Duodenal mucosa (tissue), 2 donors: ENCODE measurements around the gene ENPEP.
"Not testable (repeated sequence)": the region's sequence is repeated elsewhere in the genome, so short reads cannot be mapped to it uniquely, and the experiment has no call there.

Experiments used
- H3K27ac ChIP-seq: one replicate; pipeline ENCODE4 v1.7.0; 2013; ENCODE audit warnings: low read depth, low read length
- H3K27me3 ChIP-seq, 2 donors: one replicate each; pipeline ENCODE4 v1.7.0; 2013; ENCODE audit warnings: low read length in 2 of 2, control low read depth in 1 of 2; ENCODE audit not compliant: insufficient read depth in 2 of 2, control insufficient read depth in 1 of 2
- H3K36me3 ChIP-seq, 2 donors: one replicate each; pipeline ENCODE4 v1.7.0; 2013; ENCODE audit warnings: low read length in 2 of 2, control low read depth in 1 of 2; ENCODE audit not compliant: insufficient read depth in 2 of 2, control insufficient read depth in 1 of 2
- H3K4me1 ChIP-seq, 2 donors: one replicate each; pipeline ENCODE4 v1.7.0; 2013; ENCODE audit warnings: low read length in 2 of 2, control low read depth in 1 of 2; ENCODE audit not compliant: insufficient read depth in 2 of 2, control insufficient read depth in 1 of 2
- H3K4me3 ChIP-seq, 2 donors: one replicate each; pipeline ENCODE4 v1.7.0; 2013; ENCODE audit warnings: low read length in 2 of 2, low read depth in 1 of 2
- H3K9ac ChIP-seq, 2 donors: one replicate each; pipeline ENCODE4 v1.7.0; 2013; ENCODE audit warnings: low read length in 2 of 2, low read depth in 1 of 2
- H3K9me3 ChIP-seq, 2 donors: one replicate each; pipeline ENCODE4 v1.7.0; 2013; ENCODE audit warnings: low read length in 2 of 2, control low read depth in 1 of 2; ENCODE audit not compliant: control insufficient read depth in 1 of 2

Gene ENPEP

DNA sequence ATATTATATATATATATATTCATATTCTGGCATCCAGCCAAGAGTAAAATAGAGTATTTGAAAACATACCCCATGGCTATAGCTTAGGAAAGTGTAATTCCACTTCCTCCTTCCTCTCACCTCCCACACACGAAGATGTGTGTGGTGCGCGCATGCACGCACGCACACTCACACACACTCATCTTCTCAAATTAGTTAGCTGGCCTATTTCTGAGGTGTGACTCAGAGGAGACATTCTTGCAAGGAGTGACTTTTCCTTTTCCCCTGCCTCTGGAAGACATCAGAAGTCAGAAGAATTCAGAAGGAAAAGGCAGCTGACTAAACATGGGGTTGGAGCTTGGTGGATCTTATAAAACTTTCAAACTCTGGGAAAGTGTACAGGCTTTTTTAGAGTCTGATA lies 8.8 kb downstream of the ENPEP start:
- H3K27me3 ChIP-seq = no peaks in the 10 kb centered on the region
- H3K4me1 ChIP-seq = peaks cover 6 to 13% of the 10 kb centered on the region in 2 donors
- H3K9me3 ChIP-seq = no peaks in the 10 kb centered on the region
- H3K27ac ChIP-seq = no peak overlapping the region
- H3K36me3 ChIP-seq = no peaks in the 10 kb centered on the region
- no peak overlapping the region for H3K4me3 ChIP-seq
- no peak overlapping the region for H3K9ac ChIP-seq

DNA sequence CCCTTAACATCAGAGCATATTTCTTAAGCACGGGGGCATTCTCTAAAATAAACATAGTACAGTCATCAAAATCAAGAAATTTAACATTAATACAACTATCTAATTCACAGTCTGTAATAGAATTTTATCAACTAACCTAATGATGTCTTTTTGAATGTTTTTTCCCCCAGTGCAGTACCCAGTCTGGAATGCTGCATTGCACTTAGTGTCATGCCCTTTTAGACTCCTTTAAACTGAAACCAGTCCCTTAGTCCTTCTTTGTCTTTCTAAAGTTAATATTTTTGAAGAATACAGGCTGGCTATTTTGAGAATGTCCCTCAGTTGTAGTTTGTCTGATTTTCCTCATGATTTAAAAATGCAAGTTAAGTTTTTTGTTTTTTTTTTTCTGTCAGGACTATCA lies 9.5 kb downstream of the ENPEP start:
- Histone ChIP-seq H3K9me3 (no peaks in the 10 kb centered on the region), H3K36me3 (no peaks in the 10 kb centered on the region), H3K4me3 (no peak overlapping the region), H3K27ac (no peak overlapping the region), H3K4me1 (peaks cover 6 to 13% of the 10 kb centered on the region in 2 donors), H3K27me3 (no peaks in the 10 kb centered on the region), H3K9ac (no peak overlapping the region)

DNA sequence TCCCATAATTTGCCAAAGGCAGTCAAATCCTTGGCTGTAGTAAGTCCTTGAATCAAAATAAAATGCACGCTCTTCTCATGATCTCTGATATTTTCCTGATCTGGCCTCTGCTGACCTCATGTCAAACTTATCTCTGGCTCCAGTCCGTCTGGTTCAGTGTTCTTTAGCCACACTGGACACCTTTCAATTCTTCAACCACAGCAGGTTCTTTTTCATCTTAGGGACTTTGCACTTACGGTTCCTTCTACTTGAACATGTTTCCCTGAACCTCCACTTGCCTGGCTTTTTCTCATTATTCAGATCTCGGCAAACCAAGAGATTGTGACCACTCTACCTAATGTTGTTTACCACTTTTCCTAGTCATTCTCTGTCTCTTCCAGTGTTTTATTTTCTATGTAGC lies 10.3 kb downstream of the ENPEP start:
- peaks cover 6 to 13% of the 10 kb centered on the region in 2 donors for H3K4me1 ChIP-seq
- H3K9me3 ChIP-seq = no peaks in the 10 kb centered on the region
- H3K27me3 ChIP-seq = no peaks in the 10 kb centered on the region
- H3K4me3 ChIP-seq = peak overlapping the region in 1 of 2 donors; percentile 4
- no peak overlapping the region for H3K27ac ChIP-seq
- H3K36me3 ChIP-seq = no peaks in the 10 kb centered on the region
- no peak overlapping the region for H3K9ac ChIP-seq

DNA sequence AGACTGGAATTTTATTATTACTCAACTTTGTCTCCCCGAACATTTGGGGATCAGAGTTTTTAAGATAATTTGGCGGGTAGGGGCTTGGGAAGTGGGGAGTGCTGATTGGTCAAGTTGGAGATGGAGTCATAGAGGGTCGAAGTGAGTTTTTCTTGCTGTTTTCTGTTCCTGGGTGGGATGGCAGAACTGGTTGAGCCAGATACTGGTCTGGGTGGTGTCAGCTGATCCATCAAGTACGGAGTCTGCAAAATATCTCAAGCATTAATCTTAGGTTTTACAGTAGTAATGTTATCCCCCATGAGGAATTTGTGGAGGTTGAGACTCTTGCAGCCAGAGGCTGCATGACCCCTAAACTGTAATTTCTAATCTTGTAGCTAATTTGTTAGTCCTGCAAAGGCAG lies 10.9 kb downstream of the ENPEP start:
- H3K27ac ChIP-seq, H3K27me3 ChIP-seq, H3K9me3 ChIP-seq, H3K4me3 ChIP-seq, H3K36me3 ChIP-seq, H3K9ac ChIP-seq: not testable (repeated sequence)
- peaks cover 6 to 13% of the 10 kb centered on the region in 2 donors for H3K4me1 ChIP-seq

DNA sequence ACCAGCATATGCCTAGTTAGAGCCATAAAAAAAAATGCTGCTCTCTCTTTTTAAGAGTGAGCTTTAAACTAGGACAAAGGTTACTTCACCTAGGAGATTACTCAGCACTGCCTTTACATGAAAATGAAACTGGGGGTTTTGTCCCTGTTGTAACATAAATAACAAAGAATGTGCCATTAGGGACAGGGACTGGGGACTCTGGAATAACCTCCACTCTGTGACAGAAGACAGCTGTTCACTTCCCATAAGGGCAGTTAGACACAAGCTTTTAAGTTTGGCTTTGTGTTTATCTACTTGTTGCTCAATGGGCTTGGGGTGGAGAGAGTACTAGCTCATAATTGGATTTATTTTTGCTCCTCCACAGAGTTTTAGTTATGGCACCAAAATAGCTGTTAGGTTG lies 11.9 kb downstream of the ENPEP start:
- Histone ChIP-seq H3K27ac (no peak overlapping the region), H3K36me3 (peaks cover 0 to 3% of the 10 kb centered on the region in 2 donors), H3K27me3 (no peaks in the 10 kb centered on the region), H3K9me3 (no peaks in the 10 kb centered on the region), H3K4me3 (no peak overlapping the region), H3K4me1 (peaks cover 6 to 13% of the 10 kb centered on the region in 2 donors), H3K9ac (no peak overlapping the region)

DNA sequence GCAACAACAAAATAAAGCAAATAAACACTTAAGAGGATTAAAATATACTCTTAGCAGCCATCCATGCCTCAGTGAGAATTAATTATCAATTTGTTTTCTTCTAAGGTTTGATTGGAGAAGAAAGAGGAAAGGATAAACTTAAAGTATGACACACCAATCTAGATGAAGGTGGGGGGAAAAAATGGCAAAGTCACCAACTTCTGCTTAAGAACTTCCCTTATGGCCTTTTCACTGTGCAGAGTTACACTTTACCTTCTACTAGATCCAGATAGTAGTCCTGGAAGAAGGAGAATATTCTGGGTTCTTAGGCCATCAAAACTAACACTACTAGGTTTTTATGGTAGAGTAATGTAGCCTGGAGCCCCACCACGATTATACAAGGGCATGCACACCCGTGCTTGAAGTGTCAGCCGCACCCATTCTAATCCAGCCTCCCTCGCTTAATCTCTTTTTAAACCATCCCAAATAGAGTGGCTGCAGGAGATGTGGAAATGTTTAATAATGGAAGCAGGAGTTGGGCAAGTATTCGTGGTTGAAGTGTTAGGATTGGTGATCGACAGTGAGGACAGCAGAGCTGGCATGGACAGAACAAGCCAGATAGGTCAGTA lies 14.1 kb downstream of the ENPEP start:
- no peak overlapping the region for H3K27ac ChIP-seq
- no peaks in the 10 kb centered on the region for H3K9me3 ChIP-seq

DNA sequence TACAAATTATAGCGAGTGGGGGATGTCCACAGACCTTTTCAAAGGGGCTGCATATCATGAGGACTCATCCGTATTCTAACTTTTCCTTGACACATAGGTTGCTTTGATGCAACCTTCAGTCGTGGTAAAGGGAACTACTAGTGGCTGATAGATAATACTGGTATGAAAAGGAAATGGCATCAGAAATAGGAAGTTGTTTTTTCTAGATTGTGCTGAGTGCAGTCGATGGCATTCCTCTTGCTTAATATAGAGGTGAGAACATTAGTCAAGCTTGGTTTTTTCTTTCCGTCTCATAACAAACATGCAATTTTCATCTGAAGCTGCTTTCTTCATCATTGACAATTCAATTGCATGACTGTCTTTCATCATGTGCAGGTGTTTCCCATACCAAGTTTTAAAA lies 16.6 kb downstream of the ENPEP start:
- peaks cover 0 to 8% of the 10 kb centered on the region in 2 donors for H3K4me1 ChIP-seq
- no peaks in the 10 kb centered on the region for H3K27me3 ChIP-seq
- peaks cover 0 to 3% of the 10 kb centered on the region in 2 donors for H3K36me3 ChIP-seq
- H3K9me3 ChIP-seq = no peaks in the 10 kb centered on the region
- H3K27ac ChIP-seq = no peak overlapping the region
- no peak overlapping the region for H3K9ac ChIP-seq
- no peak overlapping the region for H3K4me3 ChIP-seq

More for the DNA sequence above, 14.1 kb downstream of the ENPEP start:
- no peak overlapping the region for H3K4me3 ChIP-seq
- H3K27me3 ChIP-seq = no peaks in the 10 kb centered on the region
- H3K9ac ChIP-seq = no peak overlapping the region
- peaks cover 6 to 13% of the 10 kb centered on the region in 2 donors for H3K4me1 ChIP-seq
- H3K36me3 ChIP-seq = peaks cover 0 to 3% of the 10 kb centered on the region in 2 donors

DNA sequence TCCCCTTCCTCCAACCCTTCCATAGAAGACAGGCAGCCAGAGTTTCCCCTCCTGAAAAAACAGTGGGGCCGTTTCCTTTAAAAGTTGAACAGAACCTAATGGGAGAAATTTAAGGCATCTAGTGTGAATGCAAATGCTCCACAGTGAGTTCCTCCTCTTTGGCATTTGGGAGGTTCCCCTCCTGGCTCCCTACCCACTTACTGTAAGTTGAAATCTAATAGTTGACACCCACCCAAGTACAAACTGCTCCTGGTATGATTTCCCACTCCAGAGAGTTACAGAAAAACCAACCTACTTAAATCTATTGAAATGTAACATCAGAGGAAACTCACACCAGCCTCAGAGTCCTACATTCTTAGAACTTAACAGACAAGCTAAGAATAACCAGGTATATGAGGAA lies 17.6 kb downstream of the ENPEP start:
- H3K4me1 ChIP-seq = peaks cover 2 to 4% of the 10 kb centered on the region in 2 donors
- no peak overlapping the region for H3K4me3 ChIP-seq
- H3K36me3 ChIP-seq = peaks cover 0 to 3% of the 10 kb centered on the region in 2 donors
- H3K9ac ChIP-seq = no peak overlapping the region
- H3K27ac ChIP-seq = no peak overlapping the region
- H3K27me3 ChIP-seq = no peaks in the 10 kb centered on the region
- no peaks in the 10 kb centered on the region for H3K9me3 ChIP-seq

DNA sequence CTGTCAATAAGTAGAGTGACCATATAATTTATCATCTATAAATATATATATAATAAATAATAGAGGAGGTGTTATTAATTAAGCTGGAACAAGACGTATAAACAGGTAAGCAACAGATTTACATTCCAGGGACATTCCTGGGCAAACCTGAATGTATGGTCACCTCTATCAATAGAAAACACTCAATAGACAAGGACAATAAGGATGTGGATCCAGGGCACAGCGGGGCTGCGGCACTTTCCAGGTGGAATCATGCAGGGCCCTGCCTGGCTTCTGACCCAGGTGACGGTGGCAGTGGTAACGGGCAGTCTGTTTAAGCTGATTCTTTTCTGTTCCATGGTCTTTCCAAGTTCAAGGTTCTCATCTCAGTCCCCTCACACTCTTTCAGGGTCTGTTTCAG lies 22.5 kb downstream of the ENPEP start:
- H3K4me1 ChIP-seq = peaks cover 6 to 8% of the 10 kb centered on the region in 2 donors
- H3K9ac ChIP-seq = no peak overlapping the region
- H3K36me3 ChIP-seq = peaks cover 0 to 2% of the 10 kb centered on the region in 2 donors
- H3K4me3 ChIP-seq = no peak overlapping the region
- no peak overlapping the region for H3K27ac ChIP-seq
- no peaks in the 10 kb centered on the region for H3K27me3 ChIP-seq
- H3K9me3 ChIP-seq = no peaks in the 10 kb centered on the region

DNA sequence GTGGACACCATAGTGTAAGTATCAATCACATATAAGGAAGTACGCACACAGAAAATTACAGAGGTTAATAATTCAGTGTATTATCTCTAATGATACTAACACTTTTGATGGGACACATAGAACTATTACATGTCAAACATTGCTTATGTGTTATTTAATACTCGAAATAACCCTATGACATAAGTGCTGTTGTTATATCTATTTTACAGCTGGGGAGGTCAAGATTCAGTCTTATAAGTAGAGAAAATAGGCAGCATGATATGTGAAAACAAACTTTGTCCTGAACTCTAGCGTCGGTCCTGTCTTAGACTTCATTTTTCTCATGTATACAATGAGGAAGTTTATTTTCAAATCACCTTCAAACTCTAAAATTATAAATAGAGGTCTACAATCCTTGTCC lies 23.2 kb downstream of the ENPEP start:
- Histone ChIP-seq H3K4me3 (peak overlapping the region in 1 of 2 donors; percentile 9), H3K9ac (no peak overlapping the region), H3K9me3 (no peaks in the 10 kb centered on the region), H3K4me1 (peaks cover 6 to 8% of the 10 kb centered on the region in 2 donors), H3K27me3 (no peaks in the 10 kb centered on the region), H3K36me3 (peaks cover 0 to 2% of the 10 kb centered on the region in 2 donors), H3K27ac (no peak overlapping the region)
